ENCODE data around the gene WWC1. TPM values are rescaled to one million over a fixed set of nuclear protein-coding genes. Genes with fewer than 3 reads are reported as not detected.
"Not testable (repeated sequence)": the region's sequence is repeated elsewhere in the genome, so short reads cannot be mapped to it uniquely, and the experiment has no call there.

The WWC1 gene
- total and polyA plus RNA-seq, 2 experiments from 2014 or later, result 27.6 to 27.8 TPM

- WGBS (ENCODE audit: low lambda C conversion rate, missing lambda C conversion rate), result 53% methylated on average over 5 of the region's 5 CpGs
- H3K36me3 ChIP-seq (replicated peaks; ENCODE audit: insufficient read depth, low read depth), result no peaks in the 10 kb centered on the region
- no peak for DNase-seq (ENCODE audit: low spot score)
- H3K4me1 ChIP-seq (ENCODE audit: insufficient read depth), result peaks cover 10% of the 10 kb centered on the region
- peaks cover 9% of the 10 kb centered on the region for H4K20me1 ChIP-seq (ENCODE audit: insufficient read depth, poor library complexity, severe bottlenecking)
- no peak overlapping the region for H3K4me3 ChIP-seq
- H2AFZ ChIP-seq, result no peak overlapping the region
- H3K27ac ChIP-seq, result no peak overlapping the region
- H3K9me2 ChIP-seq (replicated peaks; ENCODE audit: insufficient read depth), result no peaks in the 10 kb centered on the region
- no peak overlapping the region for H3K4me2 ChIP-seq
- no peak for TF ChIP-seq EZH2phosphoT487 (IDR thresholded peaks at IDR 0.05; ENCODE audit: low read depth, severe bottlenecking, unreplicated experiment)
- TF ChIP-seq, protein P1, sequence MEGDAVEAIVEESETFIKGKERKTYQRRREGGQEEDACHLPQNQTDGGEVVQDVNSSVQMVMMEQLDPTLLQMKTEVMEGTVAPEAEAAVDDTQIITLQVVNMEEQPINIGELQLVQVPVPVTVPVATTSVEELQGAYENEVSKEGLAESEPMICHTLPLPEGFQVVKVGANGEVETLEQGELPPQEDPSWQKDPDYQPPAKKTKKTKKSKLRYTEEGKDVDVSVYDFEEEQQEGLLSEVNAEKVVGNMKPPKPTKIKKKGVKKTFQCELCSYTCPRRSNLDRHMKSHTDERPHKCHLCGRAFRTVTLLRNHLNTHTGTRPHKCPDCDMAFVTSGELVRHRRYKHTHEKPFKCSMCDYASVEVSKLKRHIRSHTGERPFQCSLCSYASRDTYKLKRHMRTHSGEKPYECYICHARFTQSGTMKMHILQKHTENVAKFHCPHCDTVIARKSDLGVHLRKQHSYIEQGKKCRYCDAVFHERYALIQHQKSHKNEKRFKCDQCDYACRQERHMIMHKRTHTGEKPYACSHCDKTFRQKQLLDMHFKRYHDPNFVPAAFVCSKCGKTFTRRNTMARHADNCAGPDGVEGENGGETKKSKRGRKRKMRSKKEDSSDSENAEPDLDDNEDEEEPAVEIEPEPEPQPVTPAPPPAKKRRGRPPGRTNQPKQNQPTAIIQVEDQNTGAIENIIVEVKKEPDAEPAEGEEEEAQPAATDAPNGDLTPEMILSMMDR (IDR thresholded peaks at IDR 0.05; ENCODE audit: poor library complexity), result no peak
- TF ChIP-seq EZH2 (IDR thresholded peaks at IDR 0.05; ENCODE audit: borderline replicate concordance), result no peak
- H3K9me3 ChIP-seq (ENCODE audit: low read depth), result no peaks in the 10 kb centered on the region
- peaks cover 75% of the 10 kb centered on the region for H3K79me2 ChIP-seq
- no peaks in the 10 kb centered on the region for H3K27me3 ChIP-seq
Observed at GRCh38 chr5:168339109-168339771, 47.8 kb downstream of the WWC1 start.

GRCh38 chr5:168339772-168340140 is 48.3 kb downstream of the WWC1 start:
- H3K79me2 ChIP-seq, result peaks cover 79% of the 10 kb centered on the region
- H3K36me3 ChIP-seq (replicated peaks; ENCODE audit: insufficient read depth, low read depth); H3K4me2 ChIP-seq; DNase-seq (ENCODE audit: low spot score); H3K27ac ChIP-seq; H3K4me1 ChIP-seq (ENCODE audit: insufficient read depth); H3K9me3 ChIP-seq (ENCODE audit: low read depth); H2AFZ ChIP-seq; H3K4me3 ChIP-seq; H3K27me3 ChIP-seq; H4K20me1 ChIP-seq (ENCODE audit: insufficient read depth, poor library complexity, severe bottlenecking); H3K9me2 ChIP-seq (replicated peaks; ENCODE audit: insufficient read depth): not testable (repeated sequence)
- 82% methylated on average over 3 of the region's 3 CpGs for WGBS (ENCODE audit: low lambda C conversion rate, missing lambda C conversion rate)

GRCh38 chr5:168340487-168340886 is 49.0 kb downstream of the WWC1 start:
- Histone ChIP-seq H3K4me1 (ENCODE audit: insufficient read depth) (peaks cover 8% of the 10 kb centered on the region), H3K9me2 (replicated peaks; ENCODE audit: insufficient read depth) (no peaks in the 10 kb centered on the region), H4K20me1 (ENCODE audit: insufficient read depth, poor library complexity, severe bottlenecking) (peaks cover 3% of the 10 kb centered on the region), H3K4me3 (no peak overlapping the region), H3K79me2 (peaks cover 80% of the 10 kb centered on the region), H3K4me2 (no peak overlapping the region), H3K9me3 (ENCODE audit: low read depth) (no peaks in the 10 kb centered on the region), H3K27me3 (no peaks in the 10 kb centered on the region), H2AFZ (no peak overlapping the region), H3K27ac (no peak overlapping the region), H3K36me3 (replicated peaks; ENCODE audit: insufficient read depth, low read depth) (no peaks in the 10 kb centered on the region)
- TF ChIP-seq EZH2phosphoT487 (IDR thresholded peaks at IDR 0.05; ENCODE audit: low read depth, severe bottlenecking, unreplicated experiment) (no peak), EZH2 (IDR thresholded peaks at IDR 0.05; ENCODE audit: borderline replicate concordance) (no peak)
- TF ChIP-seq, protein P1 (IDR thresholded peaks at IDR 0.05; ENCODE audit: poor library complexity), result no peak
- DNase-seq (ENCODE audit: low spot score), result no peak
- 89% methylated on average over 1 of the region's 1 CpG for WGBS (ENCODE audit: low lambda C conversion rate, missing lambda C conversion rate)

DNA sequence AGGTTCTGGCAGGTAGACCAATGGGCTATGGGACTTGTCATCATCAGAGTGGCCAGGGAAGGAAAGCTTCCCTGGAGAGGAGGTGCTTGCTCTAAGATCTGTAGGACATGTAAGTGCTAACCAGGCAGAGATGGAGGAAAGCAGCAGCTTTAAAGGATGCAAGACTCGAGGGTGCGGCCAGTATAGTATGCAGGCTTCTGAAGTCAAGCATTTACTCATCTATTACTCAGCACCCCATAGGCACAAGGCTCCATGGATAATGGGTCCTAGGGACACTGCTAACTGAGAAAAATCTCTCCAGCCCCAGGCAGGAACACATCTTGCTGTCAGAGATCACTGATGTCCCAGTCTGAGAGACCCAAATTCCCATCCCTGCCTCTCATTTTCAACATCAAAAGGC is 49.7 kb downstream of the WWC1 start:
- no peak for TF ChIP-seq EZH2 (IDR thresholded peaks at IDR 0.05; ENCODE audit: borderline replicate concordance)
- no peak for TF ChIP-seq EZH2phosphoT487 (IDR thresholded peaks at IDR 0.05; ENCODE audit: low read depth, severe bottlenecking, unreplicated experiment)
- TF ChIP-seq, protein P1 (IDR thresholded peaks at IDR 0.05; ENCODE audit: poor library complexity), result no peak
- H3K4me2 ChIP-seq, result no peak overlapping the region

More for the DNA sequence above, 49.7 kb downstream of the WWC1 start:
- Histone ChIP-seq H2AFZ (no peak overlapping the region), H3K79me2 (peaks cover 78% of the 10 kb centered on the region), H3K27ac (no peak overlapping the region), H3K27me3 (no peaks in the 10 kb centered on the region), H4K20me1 (ENCODE audit: insufficient read depth, poor library complexity, severe bottlenecking) (no peaks in the 10 kb centered on the region), H3K4me1 (ENCODE audit: insufficient read depth) (peaks cover 11% of the 10 kb centered on the region), H3K9me3 (ENCODE audit: low read depth) (no peaks in the 10 kb centered on the region), H3K9me2 (replicated peaks; ENCODE audit: insufficient read depth) (no peaks in the 10 kb centered on the region), H3K4me3 (no peak overlapping the region), H3K36me3 (replicated peaks; ENCODE audit: insufficient read depth, low read depth) (no peaks in the 10 kb centered on the region)
- 81% methylated on average over 2 of the region's 2 CpGs for WGBS (ENCODE audit: low lambda C conversion rate, missing lambda C conversion rate)
- no peak for DNase-seq (ENCODE audit: low spot score)
